ENCODE results near the gene HCN4. TPM values are rescaled to one million over a fixed set of nuclear protein-coding genes. Genes with fewer than 3 reads are reported as not detected.

Gene HCN4
- total RNA-seq, 3 donors from 2014 or later (not counting 1 experiment from before 2014, with no cell fraction given), result not detected

GRCh38 chr15:73335471-73335870 is 33.3 kb downstream of the HCN4 start:
- no peaks in the 10 kb centered on the region for H3K36me3 Mint-ChIP-seq
- no peaks in the 10 kb centered on the region for H3K4me1 Mint-ChIP-seq
- Histone ChIP-seq H3K9me3 (ENCODE audit: control insufficient read depth, insufficient read depth, low read length) (no peaks in the 10 kb centered on the region), H3K4me1 (ENCODE audit: control insufficient read depth, insufficient read depth, low read length) (no peaks in the 10 kb centered on the region), H3K27ac (ENCODE audit: low read length) (no peak overlapping the region), H3K27me3 (ENCODE audit: control insufficient read depth, insufficient read depth, low read length) (no peaks in the 10 kb centered on the region), H3K36me3 (ENCODE audit: control insufficient read depth, insufficient read depth, low read length) (no peaks in the 10 kb centered on the region), H3K4me3 (ENCODE audit: low read length) (no peak overlapping the region)
- peaks cover 7 to 10% of the 10 kb centered on the region in 2 donors for H3K27me3 Mint-ChIP-seq (ENCODE audit: low read depth in 2 of 2)
- DNase-seq (no peak), ATAC-seq (no peak)
- no peak overlapping the region for H3K27ac Mint-ChIP-seq
- no peak overlapping the region for H3K4me3 Mint-ChIP-seq
- intact Hi-C loops (cut with micrococcal nuclease), result no loop called here
- WGBS (ENCODE audit: insufficient coverage), result 44% methylated on average over 5 of the region's 5 CpGs
- H3K9me3 Mint-ChIP-seq, result no peaks in the 10 kb centered on the region
- no peak for TF ChIP-seq CTCF (IDR thresholded peaks at IDR 0.05)

GRCh38 chr15:73335026-73335425 is 33.7 kb downstream of the HCN4 start:
- Mint-ChIP-seq H3K9me3 (no peaks in the 10 kb centered on the region), H3K36me3 (no peaks in the 10 kb centered on the region), H3K4me3 (no peak overlapping the region), H3K27ac (no peak overlapping the region), H3K4me1 (no peaks in the 10 kb centered on the region), H3K27me3 (ENCODE audit: low read depth in 2 of 2) (peaks cover 7 to 10% of the 10 kb centered on the region in 2 donors)
- no peak for ATAC-seq
- no peak for DNase-seq
- 47% methylated on average over 9 of the region's 9 CpGs for WGBS (ENCODE audit: insufficient coverage)
- no peak overlapping the region for H3K27ac ChIP-seq (ENCODE audit: low read length)
- intact Hi-C loops (cut with micrococcal nuclease), result no loop called here
- no peak for TF ChIP-seq CTCF (IDR thresholded peaks at IDR 0.05)
- H3K4me1 ChIP-seq (ENCODE audit: control insufficient read depth, insufficient read depth, low read length), result no peaks in the 10 kb centered on the region
- H3K9me3 ChIP-seq (ENCODE audit: control insufficient read depth, insufficient read depth, low read length), result no peaks in the 10 kb centered on the region
- H3K36me3 ChIP-seq (ENCODE audit: control insufficient read depth, insufficient read depth, low read length), result no peaks in the 10 kb centered on the region
- H3K4me3 ChIP-seq (ENCODE audit: low read length), result no peak overlapping the region
- no peaks in the 10 kb centered on the region for H3K27me3 ChIP-seq (ENCODE audit: control insufficient read depth, insufficient read depth, low read length)

- no peaks in the 10 kb centered on the region for H3K9me3 Mint-ChIP-seq
- intact Hi-C loops (cut with micrococcal nuclease), result no loop called here
- no peaks in the 10 kb centered on the region for H3K36me3 ChIP-seq (ENCODE audit: control insufficient read depth, insufficient read depth, low read length)
- no peak overlapping the region for H3K4me3 ChIP-seq (ENCODE audit: low read length)
- H3K4me1 ChIP-seq (ENCODE audit: control insufficient read depth, insufficient read depth, low read length), result no peaks in the 10 kb centered on the region
- no peak overlapping the region for H3K27ac ChIP-seq (ENCODE audit: low read length)
- TF ChIP-seq CTCF (IDR thresholded peaks at IDR 0.05), result no peak
- H3K4me3 Mint-ChIP-seq, result no peak overlapping the region
- WGBS (ENCODE audit: insufficient coverage), result 90% methylated on average over 6 of the region's 6 CpGs
- H3K27ac Mint-ChIP-seq, result no peak overlapping the region
- no peaks in the 10 kb centered on the region for H3K36me3 Mint-ChIP-seq
- ATAC-seq (no peak), DNase-seq (no peak)
- no peaks in the 10 kb centered on the region for H3K9me3 ChIP-seq (ENCODE audit: control insufficient read depth, insufficient read depth, low read length)
- peaks cover 7 to 10% of the 10 kb centered on the region in 2 donors for H3K27me3 Mint-ChIP-seq (ENCODE audit: low read depth in 2 of 2)
- no peaks in the 10 kb centered on the region for H3K27me3 ChIP-seq (ENCODE audit: control insufficient read depth, insufficient read depth, low read length)
- no peaks in the 10 kb centered on the region for H3K4me1 Mint-ChIP-seq
These were observed 34.7 kb downstream of the HCN4 start for GRCh38 chr15:73334086-73334485.

- Mint-ChIP-seq H3K27me3 (ENCODE audit: low read depth in 2 of 2) (peaks cover 10 to 12% of the 10 kb centered on the region in 2 donors), H3K27ac (no peak overlapping the region), H3K9me3 (no peaks in the 10 kb centered on the region), H3K4me3 (no peak overlapping the region), H3K4me1 (peaks cover 0 to 7% of the 10 kb centered on the region in 2 donors), H3K36me3 (no peaks in the 10 kb centered on the region)
- no peak for ATAC-seq
- Histone ChIP-seq H3K27me3 (ENCODE audit: control insufficient read depth, insufficient read depth, low read length) (no peaks in the 10 kb centered on the region), H3K4me3 (ENCODE audit: low read length) (no peak overlapping the region), H3K4me1 (ENCODE audit: control insufficient read depth, insufficient read depth, low read length) (no peaks in the 10 kb centered on the region), H3K9me3 (ENCODE audit: control insufficient read depth, insufficient read depth, low read length) (no peaks in the 10 kb centered on the region), H3K27ac (ENCODE audit: low read length) (no peak overlapping the region), H3K36me3 (ENCODE audit: control insufficient read depth, insufficient read depth, low read length) (no peaks in the 10 kb centered on the region)
- no CpG with 5 or more reads among the region's 2 CpGs for WGBS (ENCODE audit: insufficient coverage)
- intact Hi-C loops (cut with micrococcal nuclease), result no loop called here
- no peak for DNase-seq
- TF ChIP-seq CTCF (IDR thresholded peaks at IDR 0.05), result no peak
These were observed 35.8 kb downstream of the HCN4 start for GRCh38 chr15:73333001-73333400.

All from natural killer cell (primary cell).